NCI-H345 treated with DMSO at 0.1 percent for 48 hours (cell line): ENCODE measurements around the gene SPTAN1.
"Not testable (repeated sequence)": the region's sequence is repeated elsewhere in the genome, so short reads cannot be mapped to it uniquely, and the experiment has no call there.

ENCODE experiments used
- DNase-seq: peaks from one replicate; lab custom pipeline; 2025; ENCODE audit not compliant: unreplicated experiment; lab: John Stamatoyannopoulos, UW

The SPTAN1 gene

DNA sequence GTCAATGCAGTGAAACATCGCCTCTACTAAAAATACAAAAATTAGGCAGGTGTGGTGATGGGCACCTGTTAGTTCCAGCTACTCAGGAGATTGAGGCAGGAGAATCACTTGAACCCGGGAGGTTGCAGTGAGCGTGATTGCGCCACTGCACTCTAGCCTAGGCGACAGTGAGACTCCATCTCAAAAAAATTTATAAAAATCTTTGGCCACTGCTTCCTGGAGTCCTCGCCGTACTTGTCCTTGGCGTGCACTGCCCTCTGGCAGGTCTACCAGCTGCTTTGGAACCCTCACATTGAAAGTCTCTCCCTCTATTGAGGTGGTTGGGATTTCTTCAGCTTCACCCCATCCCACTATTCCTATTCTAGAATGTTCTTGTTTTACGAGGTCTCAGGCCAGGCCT, 79.2 kb downstream of the SPTAN1 start:
- no peak for DNase-seq

DNA sequence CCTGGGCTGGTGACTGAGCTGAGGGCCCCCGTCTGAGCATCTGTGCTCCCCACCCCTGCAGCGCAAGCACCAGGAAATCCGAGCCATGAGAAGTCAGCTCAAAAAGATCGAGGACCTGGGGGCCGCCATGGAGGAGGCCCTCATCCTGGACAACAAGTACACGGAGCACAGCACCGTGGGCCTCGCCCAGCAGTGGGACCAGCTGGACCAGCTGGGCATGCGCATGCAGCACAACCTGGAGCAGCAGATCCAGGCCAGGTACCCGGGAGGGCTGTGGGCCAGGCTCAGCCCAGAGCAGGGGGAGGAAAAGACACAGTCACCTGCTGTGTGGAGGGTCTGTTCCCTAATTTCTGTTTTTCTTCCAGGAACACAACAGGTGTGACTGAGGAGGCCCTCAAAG, 79.7 kb downstream of the SPTAN1 start:
- DNase-seq = no peak

DNA sequence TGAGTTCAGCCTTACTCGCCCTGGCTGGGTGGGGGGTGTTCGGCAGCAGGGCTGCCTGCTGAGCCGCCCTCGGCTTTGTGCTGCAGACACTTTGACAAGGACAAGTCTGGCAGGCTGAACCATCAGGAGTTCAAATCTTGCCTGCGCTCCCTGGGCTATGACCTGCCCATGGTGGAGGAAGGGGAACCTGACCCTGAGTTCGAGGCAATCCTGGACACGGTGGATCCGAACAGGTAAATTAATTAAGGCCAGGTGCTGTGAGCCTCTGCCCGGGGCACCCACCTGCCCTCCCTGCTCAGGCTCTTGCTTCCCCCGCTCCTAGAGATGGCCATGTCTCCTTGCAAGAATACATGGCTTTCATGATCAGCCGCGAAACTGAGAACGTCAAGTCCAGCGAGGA, 80.1 kb downstream of the SPTAN1 start:
- no peak for DNase-seq

DNA sequence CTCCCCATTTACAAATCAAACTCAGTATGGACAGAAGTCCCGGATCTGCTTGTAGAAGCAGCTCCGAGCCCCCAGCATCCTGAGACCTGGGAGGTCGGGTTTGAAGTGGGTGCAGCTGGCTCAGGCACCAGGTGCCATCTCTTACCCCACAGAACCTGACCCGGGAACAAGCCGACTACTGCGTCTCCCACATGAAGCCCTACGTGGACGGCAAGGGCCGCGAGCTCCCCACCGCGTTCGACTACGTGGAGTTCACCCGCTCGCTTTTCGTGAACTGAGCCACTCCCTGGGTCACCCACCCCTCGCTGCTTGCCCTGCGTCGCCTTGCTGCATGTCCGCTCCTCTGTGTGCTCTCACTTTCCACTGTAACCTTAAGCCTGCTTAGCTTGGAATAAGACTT, 80.7 kb downstream of the SPTAN1 start:
- DNase-seq = no peak

DNA sequence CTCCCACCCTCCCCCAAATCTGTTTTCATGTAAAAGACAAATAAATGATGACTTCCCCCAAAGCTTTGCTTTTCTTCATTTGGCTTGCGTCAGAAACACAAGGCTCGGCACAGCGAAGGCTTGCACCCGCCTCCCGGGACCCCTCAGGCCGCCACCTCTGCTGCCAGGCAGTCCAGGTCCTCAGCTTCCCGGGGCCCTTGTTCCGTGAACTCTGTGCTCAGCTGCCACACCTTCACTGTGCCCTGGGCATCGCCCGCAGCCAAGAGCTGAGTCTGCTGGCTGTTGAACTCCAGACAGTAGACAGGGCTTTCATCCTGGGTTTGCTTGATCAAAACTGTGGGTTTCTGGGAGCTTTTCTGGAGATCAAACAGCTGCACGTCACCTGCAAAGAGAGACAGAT, 81.2 kb downstream of the SPTAN1 start:
- no peak for DNase-seq

DNA sequence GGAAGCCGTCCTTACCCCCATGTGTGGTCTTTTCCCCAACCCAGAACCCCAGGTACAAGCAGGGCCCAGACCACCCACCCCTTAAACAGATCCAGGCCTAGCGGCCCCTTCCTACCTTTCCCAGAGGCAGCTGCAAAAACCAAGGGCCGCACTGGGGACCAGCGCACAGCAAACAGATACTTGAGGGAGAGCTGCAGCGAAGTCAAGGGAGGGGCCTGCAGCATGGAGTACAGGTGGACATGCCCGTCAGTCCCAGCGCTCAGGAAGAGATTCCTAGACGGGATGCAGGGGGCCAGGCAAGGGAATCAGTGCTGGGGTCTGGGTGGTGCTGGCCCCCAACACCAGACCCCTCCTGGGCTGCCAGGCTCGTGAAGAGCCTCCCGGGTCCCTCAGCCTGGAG, 81.7 kb downstream of the SPTAN1 start:
- DNase-seq = no peak

DNA sequence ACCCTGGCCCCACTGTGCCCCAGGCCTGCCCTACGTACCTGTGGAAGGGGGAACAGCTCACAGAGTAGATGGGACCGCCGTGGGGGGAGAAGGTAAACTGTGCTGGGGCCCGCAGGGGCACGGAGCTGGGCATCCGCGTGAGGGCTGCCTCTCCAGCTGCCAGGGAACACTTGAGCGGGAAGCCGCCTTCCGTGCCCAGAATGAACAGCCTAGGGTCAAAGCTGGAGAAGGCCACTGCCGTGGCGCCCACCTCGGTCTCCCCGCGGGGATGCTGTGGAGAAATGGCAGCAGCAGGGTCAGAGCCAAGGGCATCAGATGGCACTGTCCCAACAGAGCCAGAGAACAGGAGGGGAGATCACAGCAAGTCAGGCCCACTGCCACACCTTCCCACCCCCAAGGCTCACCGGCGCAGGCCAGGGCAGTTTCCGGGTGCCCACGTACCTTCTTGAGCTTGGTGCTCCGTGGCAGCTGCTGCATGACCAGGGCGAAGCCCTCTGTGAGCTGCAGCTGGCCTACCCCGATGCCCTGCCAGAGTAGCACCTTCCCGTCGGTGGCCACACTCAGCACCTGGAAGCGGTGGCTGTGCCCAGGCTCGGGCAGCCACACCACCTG, 82.4 kb downstream of the SPTAN1 start:
- no peak for DNase-seq

DNA sequence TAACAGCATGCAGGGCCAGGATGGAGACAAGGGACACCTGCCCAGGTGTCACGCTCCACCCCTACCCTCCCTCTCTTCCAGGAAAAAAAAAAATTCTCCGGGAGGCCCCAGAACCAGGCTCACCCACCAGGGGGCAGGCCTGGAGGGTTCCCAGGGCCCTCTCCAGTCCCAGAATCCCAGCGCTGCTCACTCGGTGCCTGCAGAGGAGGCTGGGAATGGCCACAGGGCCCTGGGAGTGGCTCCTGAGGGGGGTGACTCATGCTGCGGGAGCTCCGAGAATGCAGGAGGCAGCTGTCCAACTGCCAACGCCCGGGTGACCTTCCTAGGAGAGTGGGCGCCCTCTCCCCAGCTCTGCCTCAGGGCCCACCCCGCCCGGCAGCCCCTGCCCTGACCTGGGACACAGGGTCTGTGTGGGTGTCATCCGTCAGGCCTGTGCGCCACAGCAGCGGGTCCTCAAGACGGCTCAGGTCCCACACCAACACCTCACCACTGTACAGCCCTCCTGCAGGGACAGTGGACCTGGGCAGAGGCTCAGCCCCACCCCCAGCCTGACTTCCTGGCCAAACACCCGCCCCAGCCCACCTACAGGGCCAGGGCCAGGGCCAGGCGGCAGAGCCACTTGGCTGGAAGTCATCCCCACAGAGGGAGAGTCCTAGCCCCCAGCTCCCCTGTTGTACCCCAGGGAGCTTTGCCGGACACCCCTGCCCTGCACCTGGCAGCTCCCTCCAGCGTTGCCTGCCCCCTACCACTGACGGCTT, 83.1 kb downstream of the SPTAN1 start:
- DNase-seq = no peak

DNA sequence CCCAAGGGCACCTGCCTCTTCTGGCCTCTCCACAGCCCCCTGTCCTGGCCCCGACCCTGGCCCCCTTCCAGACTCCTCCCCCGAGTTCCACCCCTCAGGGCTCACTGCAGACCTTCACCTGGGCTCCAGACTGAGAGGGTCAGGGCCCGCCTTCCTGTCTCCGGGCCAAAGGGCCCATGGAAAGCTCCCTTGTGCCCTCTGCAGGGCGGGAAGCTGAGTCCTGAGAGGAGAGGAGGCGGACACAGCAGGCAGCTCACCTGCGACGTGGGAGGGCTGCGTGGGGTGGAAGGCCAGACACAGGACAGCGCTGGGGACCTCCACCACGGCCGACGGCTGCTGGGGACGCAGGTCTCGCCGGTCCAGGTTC, 83.6 kb downstream of the SPTAN1 start:
- no peak for DNase-seq

DNA sequence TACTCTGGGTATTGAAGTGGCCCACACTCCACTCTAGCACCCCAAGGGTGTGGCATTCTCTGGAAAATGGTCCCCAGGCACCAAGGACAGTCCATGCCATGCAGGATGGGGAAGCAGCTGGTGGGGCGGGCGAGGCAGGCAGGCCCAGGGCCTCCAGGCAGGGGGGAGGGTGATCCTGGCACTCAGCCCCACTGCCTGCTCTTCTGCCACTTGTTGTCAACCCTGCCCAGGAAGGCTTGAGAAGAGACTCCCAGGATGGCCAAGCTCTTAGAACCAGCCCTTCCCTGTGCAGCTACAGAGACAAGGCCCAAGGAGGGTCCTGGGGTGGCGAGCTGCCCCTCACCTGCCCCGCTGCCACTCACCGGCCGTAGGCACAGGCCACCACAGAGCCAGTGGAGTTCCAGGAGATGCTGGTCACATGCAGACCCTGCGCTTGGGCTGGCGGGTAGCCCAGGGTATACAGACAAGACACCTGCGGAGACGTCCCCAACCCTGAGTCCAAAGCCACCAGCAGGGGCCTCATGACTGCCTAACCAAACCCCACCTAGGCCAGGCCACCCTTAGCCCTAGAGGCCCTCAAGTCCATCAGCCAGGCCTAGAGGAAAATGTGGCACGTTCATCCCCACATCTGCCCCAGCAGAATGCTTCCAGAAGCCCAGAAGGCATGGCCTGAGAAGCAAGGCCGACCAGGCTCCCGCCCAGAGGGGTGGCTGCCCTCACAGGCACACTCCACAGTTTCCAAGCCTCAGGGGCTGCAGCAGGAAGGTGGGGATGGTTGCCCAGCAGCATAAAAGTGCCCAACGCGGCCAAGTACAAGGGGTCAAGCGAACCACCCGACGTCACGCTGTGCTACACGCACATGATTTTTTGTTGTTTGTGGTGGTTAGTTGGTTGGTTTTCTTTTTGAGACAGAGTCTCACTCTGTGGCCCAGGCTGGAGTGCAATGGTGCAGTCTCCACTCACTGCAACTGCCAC, 84.5 kb downstream of the SPTAN1 start:
- no peak for DNase-seq

DNA sequence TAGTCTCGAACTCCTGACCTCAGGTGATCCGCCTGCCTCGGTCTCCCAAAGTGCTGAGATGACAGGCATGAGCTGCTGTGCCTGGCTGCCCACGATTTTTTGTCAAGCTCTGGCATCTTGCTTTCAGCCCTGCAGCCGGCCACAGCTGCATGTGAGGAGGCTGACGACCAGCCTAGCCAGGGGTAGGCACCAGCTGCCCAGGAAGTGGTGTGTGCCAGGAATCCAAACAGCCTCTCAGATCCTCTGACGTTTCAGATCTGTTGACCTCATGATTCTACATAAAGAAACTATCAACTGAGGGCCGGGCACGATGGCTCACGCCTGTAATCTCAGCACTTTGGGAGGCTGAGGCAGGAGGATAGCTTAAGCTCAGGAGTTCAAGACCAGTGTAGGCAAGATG, 85.3 kb downstream of the SPTAN1 start:
- no peak for DNase-seq

DNA sequence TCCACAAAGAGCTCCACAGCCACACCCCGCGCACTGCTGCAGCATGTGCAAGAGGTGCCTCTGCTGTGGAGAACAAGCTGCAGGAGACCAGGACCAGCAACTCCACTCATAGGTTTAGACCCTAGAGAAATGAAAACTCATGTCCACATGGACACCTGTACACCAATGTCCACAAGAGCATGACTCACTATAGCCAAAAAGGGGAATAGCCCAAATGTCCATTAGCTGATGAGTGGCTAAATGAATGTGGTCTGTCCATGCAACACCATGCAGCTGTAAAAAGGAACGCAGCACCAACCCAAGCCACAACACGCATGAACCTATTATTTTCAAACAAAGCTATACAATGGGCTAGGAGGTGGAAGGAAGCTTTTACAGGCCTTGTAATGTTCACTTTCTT, 86.2 kb downstream of the SPTAN1 start:
- DNase-seq = no peak

DNA sequence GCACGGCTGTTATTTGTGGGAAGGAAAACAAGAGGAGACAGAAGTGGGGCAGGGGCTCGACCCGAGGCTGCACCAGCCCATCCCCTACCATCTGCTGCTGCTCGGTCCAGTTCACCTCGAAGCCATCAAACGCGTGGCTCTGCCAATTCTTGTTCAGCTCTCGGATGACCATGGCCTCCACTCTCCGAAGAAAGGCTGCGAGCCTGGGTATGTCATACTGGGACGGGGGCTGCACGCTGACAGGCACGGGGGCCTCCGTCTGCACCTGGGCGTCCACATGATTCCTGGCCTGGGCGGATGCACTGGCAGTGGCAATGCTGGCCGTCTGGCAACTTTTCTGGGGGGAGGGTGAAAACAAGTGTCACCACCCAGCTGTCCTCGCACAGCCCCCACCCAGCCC, 88.2 kb downstream of the SPTAN1 start:
- no peak for DNase-seq

DNA sequence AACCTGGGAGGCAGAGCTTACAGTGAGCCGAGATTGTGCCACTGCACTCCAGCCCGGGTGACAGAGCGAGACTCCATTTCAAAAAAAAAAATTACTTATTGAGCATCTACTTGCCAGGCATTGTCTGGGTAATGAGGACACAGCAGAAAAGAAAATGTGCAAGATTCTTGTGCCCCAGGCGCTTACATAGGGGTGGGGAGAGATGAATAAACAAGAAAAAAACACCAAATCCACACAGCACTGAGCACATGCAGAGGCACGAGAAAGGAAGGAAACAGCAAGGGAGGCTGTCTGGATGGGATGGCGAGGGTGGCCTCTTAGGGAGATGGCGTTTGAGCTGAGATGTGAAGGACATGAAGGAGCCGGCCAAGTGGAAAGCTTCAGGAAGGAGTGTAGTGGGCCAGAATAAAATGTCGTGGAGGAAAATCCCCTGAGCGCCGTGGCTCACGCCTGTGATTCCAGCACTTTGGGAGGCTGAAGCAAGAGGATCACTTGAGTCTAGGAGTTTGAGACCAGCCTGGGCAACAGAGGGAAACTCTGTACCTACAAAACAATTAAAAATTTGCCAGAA, 90.4 kb downstream of the SPTAN1 start:
- no peak for DNase-seq

DNA sequence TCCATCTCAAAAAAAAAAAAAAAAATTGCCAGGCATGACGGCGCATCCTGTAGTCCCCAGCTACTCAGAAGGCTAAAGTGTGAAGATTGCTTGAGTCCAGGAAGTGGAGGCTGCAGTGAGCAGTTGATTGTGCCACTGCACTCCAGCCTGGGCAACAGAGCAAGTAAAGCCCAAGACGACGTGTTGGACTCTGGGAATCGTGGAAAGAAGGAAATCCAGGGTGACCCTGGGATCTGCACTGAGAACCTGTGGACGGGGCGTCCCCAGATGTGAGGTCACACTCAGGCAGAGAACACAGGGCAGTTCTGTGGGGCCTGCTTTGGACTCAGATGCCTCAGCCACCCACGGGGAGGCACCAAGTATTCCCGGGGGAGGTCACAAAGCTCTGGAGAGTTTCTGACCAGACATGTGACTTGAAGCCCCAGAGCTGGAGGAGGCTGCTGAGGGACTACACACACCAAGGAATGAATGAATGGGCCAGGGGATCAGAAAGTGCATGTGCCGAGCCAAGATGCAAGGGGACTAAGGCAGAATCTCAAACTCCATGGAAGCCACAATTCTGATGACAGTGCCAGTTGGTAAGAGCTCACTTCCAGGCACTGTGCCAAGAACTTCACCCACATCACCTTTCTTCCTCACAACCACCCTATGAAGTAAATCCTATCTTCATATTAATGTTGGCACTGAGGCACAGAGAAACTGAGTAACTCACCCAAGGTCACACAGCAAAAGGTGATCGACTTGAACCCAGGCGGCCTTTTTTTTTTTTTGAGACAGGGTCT, 91.3 kb downstream of the SPTAN1 start:
- DNase-seq = no peak

DNA sequence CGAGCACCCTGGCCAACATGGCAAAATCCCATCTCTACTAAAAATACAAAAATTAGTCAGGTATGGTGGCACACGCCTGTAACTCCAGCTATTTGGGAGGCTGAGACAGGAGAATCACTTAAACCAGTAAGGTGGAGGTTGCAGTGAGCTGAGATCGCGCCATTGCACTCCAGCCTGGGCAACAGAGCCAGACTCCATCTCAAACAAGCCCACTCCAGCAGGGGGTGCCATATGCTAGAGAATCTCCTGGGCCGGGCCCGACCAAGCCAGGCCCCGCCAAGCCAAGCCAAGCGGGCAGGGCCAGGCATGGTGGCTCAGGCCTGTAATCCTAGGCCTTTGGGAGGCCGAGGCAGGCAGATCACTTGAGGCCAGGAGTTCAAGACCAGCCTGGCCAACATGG, 95.8 kb downstream of the SPTAN1 start:
- not testable (repeated sequence) for DNase-seq

DNA sequence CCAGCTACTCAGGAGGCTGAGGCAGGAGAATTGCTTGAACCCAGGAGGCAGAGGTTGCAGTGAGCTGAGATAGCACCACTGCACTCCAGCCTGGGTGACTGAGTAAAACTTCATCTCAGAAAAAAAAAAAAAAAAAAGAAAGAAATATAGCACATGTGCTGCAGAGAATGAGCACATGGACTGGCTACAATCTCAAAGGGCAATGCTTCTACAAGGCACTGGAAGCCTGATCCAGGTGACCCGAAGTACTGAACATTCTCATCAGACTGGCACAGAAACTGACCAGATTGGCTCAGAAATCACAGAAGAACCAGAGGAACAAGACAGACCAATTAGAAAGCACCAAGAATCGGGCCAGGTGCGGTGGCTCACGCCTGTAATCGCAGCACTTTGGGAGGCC, 99.4 kb downstream of the SPTAN1 start:
- DNase-seq = no peak

DNA sequence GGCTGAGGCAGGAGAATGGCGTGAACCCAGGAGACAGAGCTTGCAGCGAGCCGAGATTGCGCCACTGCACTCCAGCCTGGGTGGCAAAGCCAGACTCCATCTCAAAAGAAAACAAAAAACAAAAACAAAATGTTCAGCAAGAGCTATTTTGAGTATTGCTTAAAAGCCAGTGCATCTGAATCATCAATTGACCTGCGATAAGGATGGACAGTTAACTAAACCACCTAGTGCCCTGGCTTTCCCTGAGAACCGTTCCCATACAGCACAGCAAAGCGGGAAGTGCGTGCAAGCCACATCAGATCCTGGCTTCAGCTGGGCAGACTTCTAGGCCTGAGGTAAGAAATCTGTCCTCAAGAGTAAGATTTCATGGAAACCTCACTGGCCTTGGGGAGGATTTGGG, 101.5 kb downstream of the SPTAN1 start:
- no peak for DNase-seq

DNA sequence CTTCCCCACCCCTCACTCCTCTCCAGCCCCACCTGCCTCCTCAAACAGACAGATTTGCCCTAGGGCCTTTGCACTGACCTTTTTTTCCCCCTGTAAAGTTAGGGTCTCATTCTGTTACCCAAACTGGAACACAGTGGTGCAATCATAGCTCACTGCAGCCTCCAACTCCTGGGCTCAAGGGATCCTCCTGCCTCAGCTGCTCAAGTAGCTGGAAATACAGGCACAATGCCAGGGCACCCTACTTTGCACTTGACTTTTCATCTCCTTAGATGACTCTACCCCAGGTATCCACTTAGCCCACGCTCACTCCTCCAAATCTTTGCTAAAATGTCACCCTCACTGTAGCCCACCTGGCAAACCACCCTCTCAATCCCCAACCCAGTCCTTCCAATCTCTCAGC, 102.1 kb downstream of the SPTAN1 start:
- DNase-seq = no peak

DNA sequence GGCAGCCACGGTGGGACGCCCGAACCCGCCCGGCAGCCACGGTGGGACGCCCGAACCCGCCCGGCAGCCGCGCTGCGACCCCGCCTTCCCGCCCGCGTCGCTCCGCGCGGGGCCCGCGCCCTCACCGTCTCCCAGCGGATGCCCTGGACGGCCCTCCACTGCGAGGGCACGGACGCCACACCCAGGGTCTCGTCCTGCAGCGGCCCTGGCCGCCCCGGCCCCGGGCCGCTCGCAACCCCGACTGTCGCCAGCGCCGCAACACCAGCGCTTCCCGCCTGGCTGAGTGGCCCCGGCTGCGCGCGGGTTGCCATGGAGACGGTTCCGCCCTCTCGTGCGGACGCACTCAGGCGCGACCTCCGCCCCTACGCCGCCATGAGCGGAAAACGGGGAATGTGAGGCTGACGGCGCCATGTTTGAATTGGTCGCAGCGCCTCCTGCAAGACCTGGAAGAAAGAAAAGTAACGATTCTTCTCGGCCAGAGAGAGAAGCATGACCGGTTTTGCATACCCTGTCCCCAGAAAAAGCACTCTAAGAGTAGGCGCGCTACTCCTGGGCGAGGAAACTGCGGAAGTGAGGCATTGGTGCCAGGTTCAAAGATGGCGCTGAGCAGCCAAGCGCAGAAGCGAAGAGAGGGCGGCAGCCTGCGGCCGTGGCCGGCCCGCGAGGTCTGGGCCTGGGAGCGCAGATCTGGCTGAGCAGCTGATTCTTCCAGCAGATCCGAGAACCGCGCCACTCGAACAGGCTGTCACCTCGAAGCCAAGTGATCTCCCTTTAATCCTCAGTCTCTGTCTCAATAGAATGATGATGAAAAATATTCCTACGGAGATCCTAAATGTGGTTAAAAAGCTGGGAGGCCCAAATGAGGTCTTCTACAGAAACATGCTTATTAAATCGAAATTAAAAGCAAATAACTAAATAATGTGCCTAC, 104.3 kb downstream of the SPTAN1 start, which contains the start of gene DYNC2I2:
Gene DYNC2I2, minus strand, starts transcription at position 432 of the 928 bp plus-strand sequence. Its CDS starts 121 bp downstream, at position 311.
- peak; percentile 87 for DNase-seq
